Activated T-cell treated with anti-CD3 and anti-CD28 coated beads, Interleukin-2, amount 50 U/mL, for 1 hour (primary cell): Measurements from ENCODE around the gene IPO9.

ENCODE experiments used
- DNase-seq: peaks from one replicate; pipeline ENCODE4 v3.0.0-alpha.2; 2020

The IPO9 gene

GRCh38 chr1:201828820-201829774 is at the start of gene IPO9:
Gene IPO9 (plus strand): TSS chr1:201829157. CDS start chr1:201829210, 53 bp downstream.
- DNase-seq: peak; percentile 96

DNA sequence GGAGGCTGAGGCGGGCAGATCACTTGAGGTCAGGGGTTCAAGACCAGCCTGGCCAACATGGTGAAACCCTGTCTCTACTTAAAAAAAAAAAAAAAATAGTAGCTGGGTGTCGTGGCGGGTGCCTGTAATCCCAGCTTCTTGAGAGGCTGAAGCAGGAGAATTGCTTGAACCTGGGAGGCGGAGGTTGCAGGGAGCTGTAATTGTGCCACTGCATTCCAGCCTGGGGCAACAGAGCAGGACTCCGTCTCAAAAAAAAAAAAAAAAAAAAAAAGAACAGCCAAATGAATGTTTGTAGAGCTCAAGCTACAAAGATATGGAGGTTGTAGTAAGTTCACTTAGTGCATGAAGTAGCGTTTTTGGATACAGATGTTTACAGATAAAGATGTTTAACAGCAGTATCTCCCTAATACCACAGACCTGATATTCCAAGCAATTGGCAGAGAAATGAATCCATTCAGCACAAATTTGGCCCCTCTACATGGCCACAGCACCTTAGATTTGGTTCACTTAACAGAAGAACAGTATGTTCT is 49.5 kb upstream of the IPO9 start:
- DNase-seq: no peak

GRCh38 chr1:201780952-201781351 is 48.0 kb upstream of the IPO9 start:
- no peak for DNase-seq

- DNase-seq: no peak
Measured at GRCh38 chr1:201781437-201781836, 47.5 kb upstream of the IPO9 start.

GRCh38 chr1:201782353-201782752 is 46.6 kb upstream of the IPO9 start:
- no peak for DNase-seq

- DNase-seq: no peak
Measured at GRCh38 chr1:201783058-201783457, 45.9 kb upstream of the IPO9 start.

DNA sequence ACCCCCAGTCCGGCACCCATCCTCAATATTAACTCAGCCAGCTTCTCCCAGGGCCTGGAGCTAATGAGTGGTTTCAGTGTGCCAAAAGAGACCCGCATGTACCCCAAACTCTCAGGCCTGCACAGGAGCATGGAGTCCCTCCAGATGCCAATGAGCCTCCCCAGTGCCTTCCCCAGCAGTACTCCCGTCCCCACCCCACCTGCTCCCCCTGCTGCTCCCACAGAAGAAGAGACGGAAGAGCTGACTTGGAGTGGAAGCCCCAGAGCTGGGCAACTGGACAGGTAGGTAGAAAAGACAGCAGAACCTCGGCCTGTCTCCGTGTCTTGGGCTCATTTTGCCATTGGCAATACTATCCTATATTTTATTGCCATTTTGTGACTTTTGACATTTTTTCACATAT is 45.4 kb upstream of the IPO9 start:
- no peak for DNase-seq

- DNase-seq: no peak
Measured at GRCh38 chr1:201785291-201785690, 43.7 kb upstream of the IPO9 start.

- DNase-seq: no peak
Measured at GRCh38 chr1:201786824-201787223, 42.1 kb upstream of the IPO9 start.

DNA sequence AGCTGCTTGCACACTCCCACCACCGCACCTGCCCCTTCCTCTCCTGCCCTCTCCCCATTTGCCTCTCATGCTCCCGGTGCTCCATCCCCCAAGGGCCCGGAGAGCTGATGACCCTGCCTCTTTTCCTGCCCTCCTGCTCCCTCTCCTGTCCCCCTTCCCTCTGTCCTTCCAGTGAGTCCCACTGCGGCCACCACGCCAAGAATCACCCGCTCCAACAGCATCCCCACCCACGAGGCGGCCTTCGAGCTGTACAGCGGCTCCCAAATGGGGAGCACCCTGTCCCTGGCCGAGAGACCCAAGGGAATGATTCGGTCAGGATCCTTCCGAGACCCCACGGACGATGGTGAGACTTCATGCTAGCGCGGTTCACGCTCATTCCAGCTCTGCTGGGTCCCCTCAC is 40.7 kb upstream of the IPO9 start:
- DNase-seq: no peak

GRCh38 chr1:201789245-201789644 is 39.7 kb upstream of the IPO9 start:
- DNase-seq: no peak

GRCh38 chr1:201790261-201790660 is 38.7 kb upstream of the IPO9 start:
- DNase-seq: no peak

DNA sequence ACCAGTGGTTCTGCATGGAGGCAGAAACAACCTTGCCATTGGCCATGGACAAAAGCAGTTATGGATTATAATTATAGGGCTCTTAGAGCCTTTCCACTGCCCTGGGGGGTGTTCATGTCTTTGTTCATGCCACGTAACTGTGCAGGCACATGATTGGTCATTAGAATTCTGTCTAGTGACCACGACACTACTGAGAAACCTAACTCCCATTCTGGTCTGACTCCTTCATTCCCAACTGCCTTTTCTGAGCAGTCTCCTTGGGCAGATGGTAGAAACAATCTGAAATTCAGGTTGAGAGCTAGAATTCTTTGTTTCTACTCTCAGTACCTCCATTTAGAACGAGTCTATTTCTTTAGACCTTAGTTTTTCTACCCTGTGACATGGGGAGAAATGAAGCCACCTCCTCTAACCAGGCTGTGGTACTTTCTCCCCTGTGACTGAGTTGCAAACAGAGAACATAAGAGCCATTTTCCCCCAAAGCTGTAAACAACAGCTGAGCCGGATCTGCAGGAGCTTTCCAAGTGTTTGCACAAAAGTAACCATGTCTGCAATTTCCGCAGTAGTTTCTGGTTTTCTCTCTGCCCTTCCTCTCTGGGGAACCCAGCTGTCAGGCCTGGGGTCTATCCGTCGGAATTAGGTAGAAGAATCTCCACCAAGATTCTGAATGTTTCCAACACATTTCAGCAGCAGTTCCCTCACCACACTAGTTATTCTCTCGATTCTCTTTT is 37.7 kb upstream of the IPO9 start:
- no peak for DNase-seq

- no peak for DNase-seq
Measured at GRCh38 chr1:201791779-201792173, 37.2 kb upstream of the IPO9 start.

DNA sequence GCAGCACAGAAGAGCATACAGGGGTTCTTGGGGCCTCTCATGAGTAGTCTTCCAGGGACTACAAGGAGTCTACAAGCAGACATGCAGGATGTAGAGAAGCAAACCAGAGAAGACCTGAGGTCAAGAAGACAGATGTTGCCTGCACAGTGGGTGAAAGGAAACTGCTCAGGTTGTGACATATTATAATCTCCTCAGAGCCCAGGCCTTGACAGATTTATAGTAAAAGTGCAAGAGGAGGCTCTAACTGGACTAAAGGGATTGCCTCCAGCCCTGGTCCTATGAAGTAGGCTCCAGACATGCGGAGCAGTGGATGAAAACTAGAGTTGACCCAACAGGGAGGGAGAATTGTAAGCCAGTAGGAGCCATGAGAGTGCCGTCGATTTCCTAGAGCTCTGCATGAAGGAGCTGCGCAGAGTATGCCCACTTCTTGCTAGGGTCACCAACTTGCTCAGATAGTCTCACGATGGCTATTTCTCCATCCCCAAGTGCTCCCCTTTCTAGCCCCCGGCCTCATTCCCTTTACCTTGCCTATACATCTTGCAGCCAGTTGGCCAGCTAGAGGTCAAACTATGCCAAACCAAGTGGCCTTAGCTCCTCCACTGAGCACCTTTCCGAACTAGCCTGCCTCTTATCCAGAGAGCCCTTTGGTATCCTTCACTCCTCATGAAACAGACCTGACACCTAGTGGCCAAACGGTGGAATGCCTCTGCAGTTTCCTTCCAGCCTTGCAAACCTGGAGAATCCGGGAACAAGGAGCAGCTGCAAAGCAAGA is 36.2 kb upstream of the IPO9 start:
- peak; percentile 51 for DNase-seq

DNA sequence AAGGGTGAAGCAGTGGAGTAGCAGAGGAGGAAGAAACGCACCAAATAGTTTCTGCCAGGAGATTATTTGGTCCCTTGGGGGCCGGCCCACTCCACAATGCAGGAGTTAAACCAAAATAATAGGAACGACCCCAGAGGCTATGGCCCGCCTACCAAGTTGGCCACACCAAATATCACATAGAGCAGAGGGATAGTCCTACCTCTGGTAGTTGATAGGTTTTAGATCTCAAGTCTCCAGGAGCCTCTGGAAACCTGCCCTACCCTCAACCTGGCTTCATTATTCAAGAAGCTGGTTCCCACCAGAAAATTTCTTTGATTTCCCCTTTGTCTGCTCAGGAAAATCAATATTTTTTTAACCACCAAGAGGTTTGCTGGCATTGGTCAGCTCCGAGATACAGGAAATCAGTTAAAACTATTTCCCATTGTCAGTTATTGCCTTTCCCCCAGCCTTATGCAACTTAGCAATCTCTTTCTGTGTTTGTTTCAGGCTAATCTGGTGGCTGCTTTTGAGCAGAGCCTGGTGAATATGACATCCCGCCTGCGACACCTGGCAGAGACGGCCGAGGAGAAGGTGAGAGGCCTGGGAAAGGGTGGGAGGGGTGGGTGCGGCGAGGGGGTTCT is 35.5 kb upstream of the IPO9 start:
- no peak for DNase-seq

DNA sequence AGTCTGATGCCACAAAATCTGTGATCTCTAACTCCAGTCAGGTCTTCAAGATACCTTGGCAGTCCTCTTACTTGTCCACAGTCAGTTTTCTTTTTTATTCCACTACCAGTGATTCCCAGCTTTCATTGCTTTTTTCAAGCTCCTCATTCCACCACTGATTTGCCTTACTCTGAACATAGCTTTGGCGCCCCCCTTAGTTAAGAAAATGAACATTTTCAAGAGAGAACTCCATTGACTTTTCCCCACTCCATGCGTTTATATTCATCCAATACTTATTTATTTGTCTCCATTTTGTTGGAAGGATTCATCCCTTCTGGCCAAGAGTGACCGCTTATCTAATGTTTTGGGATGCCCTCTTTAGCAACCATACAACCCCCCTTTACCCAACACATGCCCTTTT is 33.9 kb upstream of the IPO9 start:
- no peak for DNase-seq

DNA sequence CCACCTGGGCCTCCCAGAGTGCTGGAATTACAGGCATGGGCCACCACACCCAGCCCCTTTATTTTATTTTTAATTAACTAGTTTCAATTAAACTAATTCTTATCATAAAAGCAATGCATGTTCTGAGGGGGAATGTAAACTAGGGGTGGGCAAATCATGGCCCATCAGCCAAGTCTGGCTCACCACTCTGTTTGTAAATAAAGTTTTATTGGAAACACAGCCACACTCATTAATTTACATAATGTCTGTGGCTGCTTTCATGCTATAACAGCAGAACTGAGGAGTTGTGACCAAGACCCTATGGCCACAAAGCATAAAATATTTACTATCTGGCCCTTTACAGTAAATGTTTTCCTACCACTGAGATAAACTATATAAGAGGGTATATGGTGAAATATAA is 28.7 kb upstream of the IPO9 start:
- DNase-seq: no peak

DNA sequence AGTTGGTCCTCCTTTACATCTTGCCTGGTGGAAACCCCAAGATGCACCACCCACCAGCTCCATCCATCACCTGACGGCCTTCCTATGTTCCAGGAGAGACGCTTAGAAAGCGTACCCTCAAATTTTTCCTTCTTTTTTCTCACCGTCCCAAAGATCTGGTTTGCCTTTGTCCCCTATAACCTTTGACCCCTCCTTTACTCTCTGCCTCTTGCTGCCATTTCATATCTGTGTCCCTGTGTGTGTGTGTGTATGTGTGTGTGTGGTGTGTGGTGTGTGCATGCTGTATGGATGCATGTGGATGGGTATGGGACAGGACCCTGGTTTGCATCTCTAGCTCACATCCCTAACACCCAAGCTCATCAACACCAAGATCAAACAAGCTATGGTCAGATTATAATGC is 22.2 kb upstream of the IPO9 start:
- DNase-seq: no peak

DNA sequence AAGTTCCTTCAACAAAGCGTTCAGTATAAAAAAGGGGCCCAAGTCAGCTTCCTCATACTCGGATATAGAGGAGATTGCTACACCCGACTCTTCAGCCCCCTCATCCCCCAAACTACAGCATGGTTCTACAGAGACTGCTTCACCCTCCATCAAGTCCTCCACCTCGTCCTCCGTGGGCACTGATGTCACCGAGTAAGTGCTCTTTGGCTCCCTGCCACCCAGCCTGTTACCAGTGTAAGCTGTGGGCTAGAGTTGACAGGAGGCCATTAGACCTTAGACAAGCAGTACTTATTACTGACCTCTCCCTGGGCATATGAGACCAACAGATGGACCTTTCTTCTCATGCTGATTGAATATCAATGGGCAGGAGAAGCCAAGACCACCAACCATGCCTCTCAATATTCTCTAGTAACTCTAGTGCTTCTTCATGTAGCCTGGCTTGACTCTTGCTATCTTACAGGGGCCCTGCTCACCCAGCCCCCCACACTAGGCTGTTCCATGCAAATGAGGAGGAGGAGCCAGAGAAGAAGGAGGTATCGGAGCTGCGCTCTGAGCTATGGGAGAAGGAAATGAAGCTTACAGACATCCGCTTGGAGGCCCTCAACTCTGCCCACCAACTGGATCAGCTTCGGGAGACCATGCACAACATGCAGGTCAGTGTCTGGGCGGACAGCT is 20.9 kb upstream of the IPO9 start:
- no peak for DNase-seq

- no peak for DNase-seq
Measured at GRCh38 chr1:201808633-201808990, 20.3 kb upstream of the IPO9 start.

DNA sequence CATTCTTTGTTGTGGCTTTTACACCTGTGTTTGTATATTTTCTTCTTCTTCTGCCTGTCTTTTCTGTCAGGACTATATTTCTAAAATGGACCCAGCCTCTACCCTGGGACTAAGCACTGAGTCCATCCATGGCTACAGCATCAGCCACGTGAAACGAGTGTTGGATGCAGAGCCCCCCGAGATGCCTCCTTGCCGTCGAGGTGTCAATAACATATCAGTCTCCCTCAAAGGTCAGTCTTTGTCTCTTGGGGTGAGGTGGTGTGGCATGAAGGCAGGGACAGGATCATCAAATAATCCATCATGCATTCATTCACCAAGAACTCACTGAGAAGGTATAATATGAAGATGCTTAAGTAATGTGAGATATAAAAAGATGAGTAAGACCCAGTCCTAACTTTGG is 19.1 kb upstream of the IPO9 start:
- DNase-seq: no peak
